ENCODE results near the gene BICD2.

- TF ChIP-seq POLR2A (IDR thresholded peaks at IDR 0.05) (no peak), CTCF (IDR thresholded peaks at IDR 0.05) (no peak), POLR2AphosphoS5 (IDR thresholded peaks at IDR 0.05) (no peak)
Observed at GRCh38 chr9:92661743-92662142, 102.9 kb downstream of the BICD2 start.

Measured in upper lobe of left lung (tissue), 4 donors.